Activated naive CD8-positive, alpha-beta T cell treated with anti-CD3 and anti-CD28 coated beads, Interleukin-2, amount 10 ng/mL, durations not matched to agents 7 days and 5 days (primary cell): Measurements from ENCODE around the gene MYPN. TPM values are rescaled to one million over a fixed set of nuclear protein-coding genes. Genes with fewer than 3 reads are reported as not detected.

Experiments
- ATAC-seq: fragments of 150-1000 bp; cut with Tn5 transposase; one replicate; pipeline ENCODE4 v1.10.0; 2021; ENCODE audit warnings: low read depth, moderate library complexity
- POLR2A ChIA-PET: fragments of 350-600 bp; sonication (Branson Sonifier 250); formaldehyde crosslinking; loops from one replicate; lab custom pipeline; 2021; ENCODE audit warnings: antibody characterized with exemption; lab: Charles Lee
- DNase-seq: peaks from one replicate; pipeline ENCODE4 v3.0.0; 2021
- H3K27ac Mint-ChIP-seq: one replicate; pipeline ENCODE4 v1.8.0; 2022; ENCODE audit warnings: mild to moderate bottlenecking, mixed read lengths
- H3K27me3 Mint-ChIP-seq: one replicate; pipeline ENCODE4 v1.8.0; 2022; ENCODE audit warnings: mild to moderate bottlenecking, moderate library complexity, mixed read lengths
- H3K36me3 Mint-ChIP-seq: one replicate; pipeline ENCODE4 v1.8.0; 2021; ENCODE audit warnings: mild to moderate bottlenecking, mixed read lengths
- H3K4me1 Mint-ChIP-seq: one replicate; pipeline ENCODE4 v1.8.0; 2021; ENCODE audit warnings: mixed read lengths
- H3K4me3 Mint-ChIP-seq: one replicate; pipeline ENCODE4 v1.8.0; 2022; ENCODE audit warnings: mild to moderate bottlenecking, moderate library complexity, mixed read lengths
- H3K9me3 Mint-ChIP-seq: one replicate; pipeline ENCODE4 v1.8.0; 2021; ENCODE audit warnings: mixed read lengths
- total RNA-seq, 2 experiments: library from RNA; stranded (reverse); gene quantifications; one replicate each; pipeline ENCODE4 v1.2.3, GENCODE V29; 2021

The MYPN gene
- total RNA-seq, 2 experiments from 2014 or later = not detected

DNA sequence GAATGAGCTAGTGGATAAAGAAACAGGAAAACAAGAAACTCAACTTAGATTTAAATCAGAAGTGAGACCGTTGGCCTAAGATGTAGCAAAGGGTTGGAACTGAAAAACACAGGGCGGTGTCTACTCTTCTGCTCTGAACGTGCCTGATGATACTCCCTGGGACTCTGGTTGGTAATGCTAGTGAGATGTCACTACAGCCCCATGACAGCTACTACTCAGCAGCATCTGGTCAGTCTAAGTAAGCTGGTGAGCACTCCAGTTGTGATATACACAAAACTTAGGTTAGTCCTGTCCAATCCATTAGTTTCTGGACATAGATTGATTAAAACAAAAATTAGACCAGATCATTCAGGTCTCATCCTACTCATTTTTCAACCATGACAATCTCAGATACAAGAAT lies 15.4 kb downstream of the MYPN start:
- Mint-ChIP-seq H3K4me1 (no peaks in the 10 kb centered on the region), H3K36me3 (no peaks in the 10 kb centered on the region), H3K4me3 (no peak overlapping the region), H3K9me3 (no peaks in the 10 kb centered on the region), H3K27ac (no peak overlapping the region), H3K27me3 (peaks cover 23% of the 10 kb centered on the region)
- DNase-seq (no peak), ATAC-seq (no peak)
- POLR2A ChIA-PET = no interaction called here

DNA sequence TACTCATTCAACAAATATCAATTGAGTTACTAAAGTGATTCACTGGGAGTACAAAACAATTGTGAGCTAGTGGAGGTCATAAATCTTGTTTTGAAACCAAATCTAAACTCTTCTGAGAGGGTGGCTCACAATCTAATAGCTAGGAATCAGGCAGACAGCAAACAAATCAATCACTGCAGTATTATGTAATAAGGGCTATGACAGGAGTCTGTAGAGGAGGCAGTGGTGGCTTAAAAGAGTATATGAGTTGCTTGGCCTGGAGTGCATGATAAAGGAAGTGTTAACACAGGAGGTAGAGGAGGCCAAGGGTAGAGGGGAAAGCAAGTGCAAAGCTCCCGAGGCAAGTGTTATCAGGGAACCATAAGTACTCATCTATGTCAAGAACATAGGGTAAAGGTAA lies 16.5 kb downstream of the MYPN start:
- POLR2A ChIA-PET = no interaction called here
- Mint-ChIP-seq H3K4me1 (no peaks in the 10 kb centered on the region), H3K27me3 (peaks cover 20% of the 10 kb centered on the region), H3K9me3 (no peaks in the 10 kb centered on the region), H3K4me3 (no peak overlapping the region), H3K27ac (no peak overlapping the region), H3K36me3 (no peaks in the 10 kb centered on the region)
- no peak for ATAC-seq
- no peak for DNase-seq

DNA sequence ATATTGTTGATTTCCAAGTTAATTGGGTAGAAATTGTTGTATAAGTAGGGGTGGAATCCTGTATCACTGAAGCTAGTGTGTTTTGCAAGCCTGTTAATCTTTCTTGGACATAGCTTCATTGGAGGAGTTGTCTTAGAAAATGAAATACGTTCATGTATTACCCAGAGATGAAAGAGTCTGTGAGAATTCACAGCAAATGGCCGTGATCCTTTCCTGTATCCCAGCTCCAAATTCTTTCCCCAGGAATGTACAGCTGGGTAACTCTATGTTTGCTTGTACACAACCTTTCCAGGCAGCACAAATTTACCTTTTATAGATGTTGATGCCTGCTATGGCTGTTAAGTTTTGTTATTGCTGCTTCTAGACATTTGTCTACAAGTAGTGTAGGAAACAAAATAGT lies 18.7 kb downstream of the MYPN start:
- Mint-ChIP-seq H3K4me3 (no peak overlapping the region), H3K36me3 (no peaks in the 10 kb centered on the region), H3K27me3 (peaks cover 14% of the 10 kb centered on the region), H3K4me1 (no peaks in the 10 kb centered on the region), H3K9me3 (no peaks in the 10 kb centered on the region), H3K27ac (no peak overlapping the region)
- POLR2A ChIA-PET = no interaction called here
- DNase-seq = no peak
- no peak for ATAC-seq

DNA sequence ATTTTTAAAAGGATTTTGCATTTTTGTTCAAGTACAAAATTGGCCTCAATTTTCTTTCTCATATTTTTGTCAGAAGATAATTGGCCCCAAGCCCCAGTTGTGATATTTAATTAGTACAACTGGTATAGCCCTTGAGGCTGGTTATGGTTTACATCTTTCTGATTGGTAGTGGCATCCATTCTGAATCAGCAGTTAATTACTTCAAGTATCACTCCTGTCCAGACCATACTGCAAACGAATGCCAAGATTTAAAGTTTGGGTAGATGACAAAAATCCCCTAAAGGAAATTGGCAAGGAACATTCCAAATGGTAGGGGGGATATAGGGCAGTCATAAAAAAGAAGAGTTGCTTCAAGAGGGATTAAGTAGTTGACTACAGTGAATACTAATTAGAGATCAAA lies 23.1 kb downstream of the MYPN start:
- no peaks in the 10 kb centered on the region for H3K9me3 Mint-ChIP-seq
- H3K27ac Mint-ChIP-seq = no peak overlapping the region
- DNase-seq (no peak), ATAC-seq (no peak)
- no peak overlapping the region for H3K4me3 Mint-ChIP-seq
- no peaks in the 10 kb centered on the region for H3K4me1 Mint-ChIP-seq
- H3K36me3 Mint-ChIP-seq = no peaks in the 10 kb centered on the region
- POLR2A ChIA-PET = no interaction called here
- peaks cover 12% of the 10 kb centered on the region for H3K27me3 Mint-ChIP-seq

DNA sequence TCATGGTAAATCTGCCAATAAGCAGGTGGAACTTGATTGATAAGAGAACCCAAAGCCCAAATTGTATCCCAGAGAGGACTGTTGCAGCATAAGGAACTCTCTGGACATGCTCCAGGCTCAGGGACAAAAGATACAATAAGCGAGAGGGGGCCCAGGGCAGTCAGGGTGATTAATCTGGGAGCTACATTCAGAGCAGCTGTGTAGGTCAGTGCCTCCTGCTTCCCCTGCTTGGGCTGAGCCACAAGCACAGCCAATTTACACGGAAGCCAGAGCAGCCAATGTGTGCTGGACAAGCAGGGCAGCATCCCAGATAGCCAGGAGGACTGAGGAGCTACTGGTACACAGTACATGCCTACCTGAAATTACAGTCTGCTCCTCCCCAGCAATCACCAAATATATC lies 24.2 kb downstream of the MYPN start:
- no peaks in the 10 kb centered on the region for H3K4me1 Mint-ChIP-seq
- no peaks in the 10 kb centered on the region for H3K36me3 Mint-ChIP-seq
- no peak overlapping the region for H3K27ac Mint-ChIP-seq
- DNase-seq (no peak), ATAC-seq (no peak)
- POLR2A ChIA-PET = no interaction called here
- H3K9me3 Mint-ChIP-seq = no peaks in the 10 kb centered on the region
- H3K4me3 Mint-ChIP-seq = no peak overlapping the region
- peaks cover 10% of the 10 kb centered on the region for H3K27me3 Mint-ChIP-seq

DNA sequence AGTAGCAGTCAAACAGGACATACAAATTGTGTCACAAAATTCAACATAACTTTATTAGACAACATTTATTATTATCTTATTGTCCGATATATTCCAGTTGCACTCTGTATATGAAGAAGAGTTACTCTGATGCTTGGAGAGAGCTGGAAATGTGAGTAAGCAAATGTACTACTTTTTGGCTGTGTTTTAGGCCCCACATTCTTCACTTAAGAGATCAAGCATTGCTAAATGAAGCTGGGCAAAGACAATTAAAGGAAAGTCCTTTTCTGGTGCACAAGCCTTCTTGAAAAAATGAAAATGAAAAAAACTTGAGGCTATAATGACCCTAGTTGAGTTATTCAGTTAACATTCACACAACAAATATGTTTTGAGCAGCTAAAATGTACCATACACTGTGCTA lies 26.1 kb downstream of the MYPN start:
- DNase-seq (no peak), ATAC-seq (no peak)
- Mint-ChIP-seq H3K27me3 (peaks cover 21% of the 10 kb centered on the region), H3K9me3 (no peaks in the 10 kb centered on the region), H3K4me3 (no peak overlapping the region), H3K36me3 (no peaks in the 10 kb centered on the region), H3K4me1 (peaks cover 1% of the 10 kb centered on the region), H3K27ac (no peak overlapping the region)
- POLR2A ChIA-PET = no interaction called here

DNA sequence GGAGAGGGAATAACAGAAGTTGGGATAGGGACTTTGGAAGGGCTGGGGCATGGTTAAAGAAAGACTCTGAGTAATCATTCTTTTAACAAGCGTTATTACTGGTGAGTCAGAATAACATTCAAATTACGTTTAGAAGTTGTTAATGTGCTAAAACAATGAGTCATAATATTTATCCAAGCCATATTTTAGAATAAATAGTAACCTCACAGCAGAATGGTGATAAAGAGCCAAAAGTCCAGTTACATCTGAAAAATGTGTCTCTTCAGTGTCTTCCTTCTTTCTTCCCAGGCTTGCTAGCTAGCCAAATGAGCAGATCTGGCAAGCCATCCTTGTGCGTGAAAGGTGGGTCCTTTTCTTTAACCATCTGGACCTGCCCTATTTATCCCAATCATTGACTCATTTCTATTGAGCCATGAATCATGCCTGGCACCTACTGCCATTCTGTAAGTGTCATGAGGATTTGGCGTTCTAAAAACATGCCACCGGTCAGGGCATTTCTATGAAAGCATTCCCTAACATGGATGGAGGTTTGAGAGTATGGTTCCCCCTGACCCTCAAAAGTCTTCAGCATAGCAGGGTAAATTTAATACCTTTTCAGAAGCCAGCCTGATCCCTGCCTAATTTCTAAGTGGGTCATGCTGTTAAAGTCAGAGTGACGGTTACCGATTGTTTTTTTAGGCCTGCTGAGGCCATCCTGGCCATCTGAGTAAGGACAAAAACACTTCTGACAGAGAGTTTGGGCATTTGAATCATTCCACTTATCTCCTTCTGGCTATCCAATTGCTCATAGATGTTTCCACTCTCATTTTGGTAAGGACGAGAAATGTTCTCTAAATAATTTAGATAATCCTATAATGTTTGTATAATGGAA lies 26.9 kb downstream of the MYPN start:
- peaks cover 1% of the 10 kb centered on the region for H3K4me1 Mint-ChIP-seq
- ATAC-seq (no peak), DNase-seq (no peak)
- H3K27ac Mint-ChIP-seq = no peak overlapping the region
- H3K9me3 Mint-ChIP-seq = no peaks in the 10 kb centered on the region
- POLR2A ChIA-PET = no interaction called here
- peaks cover 21% of the 10 kb centered on the region for H3K27me3 Mint-ChIP-seq
- H3K4me3 Mint-ChIP-seq = no peak overlapping the region
- H3K36me3 Mint-ChIP-seq = no peaks in the 10 kb centered on the region

DNA sequence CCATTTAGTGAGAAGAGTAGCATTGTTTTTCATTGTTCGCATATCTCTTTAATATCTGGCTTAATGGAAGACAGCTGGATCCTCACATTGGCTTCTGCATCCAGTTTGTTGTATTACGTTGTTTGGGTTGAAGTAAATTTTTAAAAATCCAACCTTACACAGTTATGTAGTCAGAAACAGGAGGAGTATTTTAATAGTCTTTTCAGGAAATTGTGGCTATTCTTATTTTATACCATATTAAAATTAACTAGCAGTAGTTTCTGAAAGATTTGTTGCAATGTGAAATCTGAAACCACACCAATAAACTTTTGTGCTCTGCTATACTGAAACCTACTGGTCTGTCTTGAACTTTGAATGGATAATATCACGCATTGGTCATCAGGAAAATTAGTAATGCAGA lies 27.9 kb downstream of the MYPN start:
- ATAC-seq = no peak

DNA sequence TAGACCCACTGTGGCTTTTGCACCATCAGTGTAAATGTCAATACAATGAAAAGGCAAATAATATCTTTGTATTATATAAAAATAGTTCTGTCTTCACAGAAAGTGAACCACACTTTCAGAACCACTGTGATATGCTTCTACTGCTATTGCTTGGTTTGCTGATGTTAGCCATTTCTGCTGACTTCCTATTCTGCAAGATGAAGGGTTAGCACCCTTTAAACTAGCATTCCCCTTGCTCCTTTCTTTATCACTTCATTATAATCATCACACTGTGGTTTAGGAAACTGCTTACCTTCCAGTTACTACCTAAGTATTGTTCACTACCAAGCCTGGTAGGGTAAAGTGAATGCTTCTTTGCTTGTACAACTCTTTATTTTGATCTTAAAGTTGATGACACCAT lies 29.2 kb downstream of the MYPN start:
- peaks cover 1% of the 10 kb centered on the region for H3K4me1 Mint-ChIP-seq
- DNase-seq (no peak), ATAC-seq (no peak)
- POLR2A ChIA-PET = no interaction called here
- H3K36me3 Mint-ChIP-seq = no peaks in the 10 kb centered on the region
- H3K27me3 Mint-ChIP-seq = peaks cover 18% of the 10 kb centered on the region
- no peak overlapping the region for H3K27ac Mint-ChIP-seq
- H3K9me3 Mint-ChIP-seq = no peaks in the 10 kb centered on the region
- no peak overlapping the region for H3K4me3 Mint-ChIP-seq

More for the DNA sequence above, 27.9 kb downstream of the MYPN start:
- Mint-ChIP-seq H3K4me1 (peaks cover 1% of the 10 kb centered on the region), H3K36me3 (no peaks in the 10 kb centered on the region), H3K4me3 (no peak overlapping the region), H3K27ac (no peak overlapping the region), H3K9me3 (no peaks in the 10 kb centered on the region), H3K27me3 (peaks cover 21% of the 10 kb centered on the region)
- POLR2A ChIA-PET = no interaction called here
- no peak for DNase-seq

DNA sequence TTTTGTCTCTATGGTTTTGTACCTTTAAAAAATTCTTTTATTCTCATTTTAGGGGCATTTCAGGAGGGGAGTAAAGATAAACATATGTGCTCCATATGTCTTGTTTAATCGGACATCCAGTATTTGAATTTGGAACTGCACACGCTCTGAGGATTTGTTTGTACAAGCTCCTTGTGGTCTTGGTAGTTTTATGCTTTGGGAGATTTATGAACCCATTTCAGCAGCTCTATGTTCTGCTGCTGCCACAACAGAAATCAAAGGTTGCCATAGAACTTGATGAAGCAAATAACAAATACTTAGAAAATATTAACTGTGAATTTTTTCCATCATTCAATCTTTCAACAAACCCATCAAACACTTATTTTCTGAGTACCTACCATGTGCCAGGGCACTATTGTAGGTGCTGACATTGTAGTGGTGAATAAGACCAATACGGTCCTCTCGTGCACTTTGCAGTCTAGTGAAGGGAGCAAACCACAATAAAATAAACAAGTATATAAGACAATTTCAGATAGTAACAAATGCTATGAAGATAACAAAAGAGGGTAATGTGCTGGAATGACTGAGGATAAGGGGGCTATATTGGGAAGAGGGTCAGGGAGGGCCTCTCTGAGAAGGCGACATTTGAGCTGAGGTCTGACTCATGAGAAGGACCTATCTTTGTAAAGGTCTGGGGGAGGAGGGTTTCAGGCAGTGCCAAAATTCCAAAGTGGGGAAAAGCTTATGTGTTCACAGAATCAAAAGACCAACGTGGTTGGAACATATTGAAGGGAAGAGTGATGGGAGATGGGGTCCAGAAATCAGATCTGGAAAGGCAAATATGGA lies 30.4 kb downstream of the MYPN start:
- peaks cover 18% of the 10 kb centered on the region for H3K27me3 Mint-ChIP-seq
- POLR2A ChIA-PET = no interaction called here
- peaks cover 1% of the 10 kb centered on the region for H3K4me1 Mint-ChIP-seq
- H3K4me3 Mint-ChIP-seq = no peak overlapping the region
- H3K36me3 Mint-ChIP-seq = no peaks in the 10 kb centered on the region
- no peak overlapping the region for H3K27ac Mint-ChIP-seq
- DNase-seq = no peak
- no peaks in the 10 kb centered on the region for H3K9me3 Mint-ChIP-seq
- ATAC-seq = no peak

DNA sequence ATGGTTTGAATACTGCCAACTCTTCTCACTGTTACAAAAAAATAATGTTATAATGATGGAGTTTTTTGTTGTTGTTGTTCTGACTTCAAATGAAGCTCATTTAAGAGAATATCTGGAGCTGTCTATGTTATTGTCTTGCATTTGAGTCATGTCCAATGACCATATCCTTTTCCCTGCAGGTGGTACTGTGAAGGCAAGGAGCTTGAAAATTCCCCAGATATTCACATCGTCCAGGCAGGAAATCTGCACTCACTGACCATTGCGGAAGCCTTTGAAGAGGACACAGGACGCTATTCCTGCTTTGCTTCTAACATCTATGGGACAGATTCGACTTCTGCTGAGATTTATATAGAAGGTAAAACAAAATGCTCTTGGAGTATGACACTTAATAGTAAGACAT lies 33.5 kb downstream of the MYPN start:
- no peak overlapping the region for H3K4me3 Mint-ChIP-seq
- H3K27ac Mint-ChIP-seq = no peak overlapping the region
- no peaks in the 10 kb centered on the region for H3K9me3 Mint-ChIP-seq
- POLR2A ChIA-PET = no interaction called here
- no peak for ATAC-seq
- H3K4me1 Mint-ChIP-seq = peaks cover 1% of the 10 kb centered on the region
- no peaks in the 10 kb centered on the region for H3K36me3 Mint-ChIP-seq
- no peak for DNase-seq
- peaks cover 22% of the 10 kb centered on the region for H3K27me3 Mint-ChIP-seq

DNA sequence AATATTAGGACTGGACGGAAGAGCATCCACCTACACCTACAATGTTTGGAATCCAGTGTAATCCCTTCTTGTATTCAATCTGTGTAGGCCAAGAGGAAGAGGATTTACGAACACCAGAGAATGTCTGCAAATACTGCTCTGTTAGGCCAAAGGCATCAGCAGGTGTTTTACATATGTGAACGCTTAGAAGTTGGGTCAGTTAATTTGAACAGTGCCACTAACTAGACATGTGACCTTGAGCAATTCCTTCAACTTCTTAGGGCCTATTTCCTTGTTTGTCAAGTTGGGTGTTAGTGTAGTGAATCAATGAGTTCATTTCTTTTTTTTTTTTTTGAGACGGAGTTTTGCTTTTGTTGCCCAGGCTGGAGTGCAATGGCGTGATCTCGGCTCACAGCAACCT lies 35.4 kb downstream of the MYPN start:
- Mint-ChIP-seq H3K27me3 (peaks cover 7% of the 10 kb centered on the region), H3K9me3 (no peaks in the 10 kb centered on the region), H3K4me3 (no peak overlapping the region), H3K27ac (no peak overlapping the region), H3K36me3 (no peaks in the 10 kb centered on the region), H3K4me1 (no peaks in the 10 kb centered on the region)
- POLR2A ChIA-PET = no interaction called here
- DNase-seq (no peak), ATAC-seq (no peak)

DNA sequence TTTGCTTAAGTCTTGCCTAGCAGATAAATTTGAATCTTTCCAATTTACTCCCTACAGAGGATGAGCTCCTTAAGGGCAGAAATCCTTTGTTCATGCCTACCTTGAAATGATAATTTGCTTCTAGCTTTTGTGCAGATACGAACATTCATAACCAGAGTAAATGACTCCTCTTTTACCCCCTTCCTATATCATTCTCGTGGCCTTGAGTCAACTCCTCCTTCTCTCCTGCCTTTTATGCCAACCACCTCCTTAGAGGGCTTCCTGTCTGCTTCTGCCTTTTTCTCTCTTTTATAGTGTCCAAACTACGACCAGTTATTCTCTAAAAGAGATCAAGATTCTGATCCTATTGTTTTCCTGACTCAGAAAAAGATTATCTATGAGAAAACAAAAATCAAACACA lies 36.4 kb downstream of the MYPN start:
- ATAC-seq = no peak
- peaks cover 4% of the 10 kb centered on the region for H3K27me3 Mint-ChIP-seq
- POLR2A ChIA-PET = no interaction called here
- no peaks in the 10 kb centered on the region for H3K4me1 Mint-ChIP-seq
- no peak overlapping the region for H3K27ac Mint-ChIP-seq
- no peaks in the 10 kb centered on the region for H3K9me3 Mint-ChIP-seq
- no peak for DNase-seq
- no peak overlapping the region for H3K4me3 Mint-ChIP-seq
- no peaks in the 10 kb centered on the region for H3K36me3 Mint-ChIP-seq

DNA sequence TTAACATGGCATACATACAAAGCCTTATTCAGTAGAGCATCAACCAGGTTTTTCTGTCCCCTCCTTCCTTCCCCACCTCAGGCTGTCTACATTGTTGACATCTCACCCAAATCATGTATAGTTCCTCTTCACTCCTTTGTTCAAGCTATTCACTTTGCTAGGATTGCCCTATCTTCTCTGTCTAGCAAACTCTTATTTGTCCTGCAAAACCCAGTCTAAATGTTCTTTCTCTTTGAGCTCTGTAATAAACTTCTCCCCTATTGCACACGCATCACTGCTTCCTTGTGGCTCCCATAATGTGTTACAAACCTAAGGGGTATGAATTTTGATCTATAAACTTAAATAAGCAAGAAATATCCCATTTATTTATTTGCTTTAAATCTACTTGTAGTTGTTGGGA lies 36.8 kb downstream of the MYPN start:
- Mint-ChIP-seq H3K27ac (no peak overlapping the region), H3K4me1 (no peaks in the 10 kb centered on the region), H3K4me3 (no peak overlapping the region), H3K36me3 (no peaks in the 10 kb centered on the region), H3K27me3 (peaks cover 4% of the 10 kb centered on the region), H3K9me3 (no peaks in the 10 kb centered on the region)
- ATAC-seq (no peak), DNase-seq (no peak)
- POLR2A ChIA-PET = no interaction called here
